DLD1 (cell line): ENCODE results near the gene KCNK15.

ENCODE experiments used
- in situ Hi-C: cut with HindIII; loops from 2 replicates; pipeline ENCODE4 v1.10.0; 2017; ENCODE audit warnings: low sequenced_read_pairs

KCNK15 gene

DNA sequence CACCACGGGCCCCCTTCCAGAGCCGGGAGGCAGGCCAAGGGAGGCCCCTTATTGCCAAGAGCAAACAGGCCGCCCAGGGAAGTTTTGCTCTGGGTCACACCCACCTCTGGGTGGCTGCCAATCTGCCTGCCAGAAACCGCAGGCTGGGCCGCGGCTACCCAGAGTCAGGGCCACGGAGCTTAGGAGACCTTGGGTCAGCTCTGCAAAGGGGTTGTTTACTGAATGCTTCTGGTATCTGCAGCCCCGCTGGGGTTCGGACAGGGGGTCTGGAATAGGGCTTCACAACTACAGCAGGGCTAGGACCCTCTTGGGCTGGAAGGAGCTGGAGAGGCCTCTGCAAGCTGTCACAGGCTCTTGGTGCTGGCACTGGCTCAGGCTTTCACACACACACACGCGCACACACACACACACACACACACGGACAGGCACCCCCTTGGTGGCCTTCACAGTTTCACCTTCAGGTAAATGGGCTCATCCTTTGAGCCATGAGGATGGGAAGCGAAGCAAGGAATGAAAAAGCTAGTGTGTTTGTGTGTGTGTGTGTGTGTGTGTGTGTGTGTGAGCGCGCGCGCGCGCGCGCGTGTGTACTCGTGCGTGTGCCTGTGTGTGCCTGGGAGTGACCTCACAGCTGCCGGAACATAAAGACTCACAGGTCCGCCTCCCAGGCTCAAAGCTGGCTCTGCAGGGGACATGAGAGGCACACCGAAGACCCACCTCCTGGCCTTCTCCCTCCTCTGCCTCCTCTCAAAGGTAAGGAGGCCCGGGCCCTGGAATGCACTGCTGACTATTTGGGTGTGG, 30.8 kb upstream of the KCNK15 start, which contains the start of gene CCN5:
CCN5 (plus strand) TSS at position 669 of the 798 bp plus-strand sequence; CDS start at position 691, 22 bp downstream.
- in situ Hi-C loops: no loop called here

DNA sequence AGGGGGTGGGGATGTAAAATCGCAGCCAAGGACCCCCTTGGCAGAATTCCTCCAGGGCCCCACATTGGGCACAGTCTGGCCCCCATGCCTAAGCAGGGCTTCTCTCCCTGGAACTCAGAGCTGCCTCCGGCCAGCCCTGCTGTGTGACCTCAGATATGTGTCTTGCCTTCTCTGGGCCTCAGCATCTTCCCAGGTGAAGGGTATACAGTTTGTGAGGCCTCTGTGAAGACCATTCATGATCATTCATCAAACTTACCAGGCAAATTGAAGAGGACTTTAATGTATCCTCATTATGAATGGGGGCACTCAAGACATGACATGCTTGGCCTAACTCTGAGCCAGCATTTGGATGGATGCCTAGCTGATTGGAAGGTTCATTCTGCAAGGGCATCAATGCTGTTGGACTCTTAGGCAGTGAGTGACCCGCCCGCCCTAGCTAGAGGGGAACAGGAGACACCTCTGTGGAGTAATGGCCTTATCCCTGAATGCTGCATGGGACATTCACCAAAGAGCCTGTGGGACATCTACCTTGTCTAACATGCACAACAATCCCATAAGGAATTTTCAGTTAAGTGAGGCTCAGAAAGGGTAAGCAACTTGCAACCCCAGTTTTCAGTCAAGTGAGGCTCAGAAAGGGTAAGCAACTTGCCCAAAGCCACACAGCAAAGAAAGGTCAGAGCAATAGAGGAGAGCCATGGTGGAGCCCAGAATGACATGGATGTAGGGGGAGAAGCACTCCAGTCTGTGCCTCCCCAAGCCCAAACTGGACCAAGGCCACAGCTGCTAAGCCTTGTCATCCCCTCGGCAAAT, 30.0 kb upstream of the KCNK15 start:
- in situ Hi-C loops: no loop called here

DNA sequence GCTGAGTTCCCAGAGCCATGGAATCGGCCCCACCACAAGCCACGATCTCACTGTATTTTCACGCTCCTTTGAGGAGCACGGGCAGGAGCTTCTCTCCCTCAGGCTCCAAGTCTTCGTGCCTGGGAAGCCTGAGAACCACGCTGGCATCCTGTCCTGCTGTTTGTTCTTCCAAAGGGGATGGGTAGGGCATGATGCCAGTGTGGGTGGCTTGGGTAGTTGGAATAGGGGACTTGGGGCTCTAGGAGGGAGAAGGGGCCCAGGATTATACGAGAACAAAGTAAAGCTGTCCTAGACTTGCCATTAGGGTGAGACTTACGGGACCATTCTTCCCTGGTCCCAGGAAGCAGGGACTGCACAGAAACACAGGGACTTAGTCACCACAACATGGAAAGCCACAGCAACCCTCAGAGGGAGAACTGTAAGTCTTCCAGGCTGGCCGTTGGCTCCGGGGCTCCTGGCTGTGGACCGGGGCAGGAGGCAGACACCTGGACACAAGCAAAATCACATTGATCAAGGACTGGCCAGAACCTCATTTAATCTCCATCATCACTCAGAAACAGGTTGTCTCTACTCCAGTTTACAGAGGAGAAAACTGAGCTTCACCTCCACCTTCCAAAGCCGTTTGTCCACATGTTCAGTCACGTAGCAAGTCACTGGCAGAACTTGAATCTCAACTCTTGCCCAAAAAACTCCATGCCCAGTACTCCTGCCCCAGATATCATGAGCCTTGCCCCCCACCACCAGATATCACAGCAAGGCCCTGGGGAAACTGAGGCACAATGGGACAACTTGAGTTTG, 29.2 kb upstream of the KCNK15 start:
- in situ Hi-C loops: no loop called here

DNA sequence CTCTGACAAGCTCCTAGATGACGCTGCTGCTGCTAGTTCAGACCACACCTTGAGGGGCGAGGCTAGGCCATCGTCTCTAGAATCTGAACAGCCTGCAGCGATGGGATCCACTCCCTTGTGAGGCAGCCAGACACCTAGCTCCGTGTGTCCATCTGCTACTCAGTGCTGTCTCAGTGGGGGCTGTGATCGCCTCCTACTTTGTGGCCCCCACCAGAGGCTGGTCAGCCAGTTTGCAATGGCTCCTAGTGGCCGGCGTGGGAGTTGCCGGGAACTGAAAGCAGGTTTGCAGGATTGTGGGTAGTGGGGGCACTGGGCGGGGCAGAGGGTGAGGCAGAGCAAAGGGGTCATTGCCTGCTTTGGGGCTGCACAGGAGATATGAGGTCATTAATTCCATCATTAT, 27.7 kb upstream of the KCNK15 start:
- in situ Hi-C loops: no loop called here

DNA sequence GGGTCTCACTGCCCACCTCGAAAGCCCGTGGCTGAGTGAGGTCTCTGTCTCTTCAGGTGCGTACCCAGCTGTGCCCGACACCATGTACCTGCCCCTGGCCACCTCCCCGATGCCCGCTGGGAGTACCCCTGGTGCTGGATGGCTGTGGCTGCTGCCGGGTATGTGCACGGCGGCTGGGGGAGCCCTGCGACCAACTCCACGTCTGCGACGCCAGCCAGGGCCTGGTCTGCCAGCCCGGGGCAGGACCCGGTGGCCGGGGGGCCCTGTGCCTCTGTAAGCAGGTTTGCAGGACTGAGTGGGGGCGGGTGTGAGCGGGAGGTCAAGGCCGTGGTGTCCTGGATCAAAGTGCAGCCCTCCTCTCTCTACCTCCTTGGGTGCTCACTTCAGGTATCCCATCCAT, 25.8 kb upstream of the KCNK15 start:
- in situ Hi-C loops: no loop called here

DNA sequence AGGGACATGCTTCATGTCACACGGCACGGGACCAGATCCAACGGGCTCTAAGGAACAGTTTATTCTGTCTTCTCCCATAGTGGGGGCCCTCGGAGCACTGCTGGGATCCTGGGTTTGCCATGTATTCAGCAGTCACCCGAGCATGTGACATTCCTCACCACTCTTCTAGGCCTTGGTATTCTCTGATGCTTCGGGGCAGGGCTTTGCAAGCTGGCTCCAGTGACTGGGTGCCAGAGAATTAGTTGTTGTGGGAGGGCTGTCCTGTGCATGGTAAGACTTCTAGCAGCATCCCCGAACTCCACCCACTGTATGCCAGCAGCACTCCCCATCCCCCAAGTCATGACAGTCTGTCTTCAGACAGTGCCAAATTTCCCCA, 25.1 kb upstream of the KCNK15 start:
- in situ Hi-C loops: no loop called here

DNA sequence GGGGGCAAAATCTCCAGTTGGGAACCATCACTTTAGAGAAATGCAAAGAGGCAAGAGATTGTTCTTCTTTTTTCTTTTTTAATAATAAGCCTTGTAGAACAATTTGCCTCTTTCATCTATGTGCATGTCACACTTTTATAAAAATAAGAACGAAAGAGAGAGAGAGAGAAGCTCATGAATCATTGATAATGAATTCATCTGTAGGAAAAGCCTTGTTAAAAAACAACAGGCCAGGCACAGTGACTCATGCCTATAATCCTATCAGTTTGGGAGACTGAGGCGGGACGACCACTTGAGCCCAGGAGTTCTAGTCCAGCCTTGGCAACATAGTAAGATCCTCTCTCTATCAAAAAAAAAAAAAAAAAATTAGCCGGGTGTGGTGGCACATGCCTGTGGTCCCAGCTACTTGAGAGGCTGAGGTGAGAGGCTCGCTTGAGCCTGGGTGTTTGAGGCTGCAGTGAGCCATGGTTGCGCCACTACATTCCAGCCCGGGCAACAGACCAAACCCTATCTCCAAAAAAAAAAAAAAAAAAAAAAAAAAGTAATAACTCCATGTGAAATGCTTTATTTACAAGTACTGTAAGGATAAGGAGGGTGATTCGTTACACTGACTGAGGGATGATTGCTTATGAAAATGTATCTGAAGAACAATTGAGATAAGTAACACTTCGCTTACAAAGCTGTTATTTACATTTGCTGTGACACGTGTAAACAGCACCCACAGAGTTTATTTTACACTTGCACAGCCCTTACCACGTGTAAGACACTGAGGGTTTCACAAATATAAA, 24.5 kb upstream of the KCNK15 start:
- in situ Hi-C loops: no loop called here

DNA sequence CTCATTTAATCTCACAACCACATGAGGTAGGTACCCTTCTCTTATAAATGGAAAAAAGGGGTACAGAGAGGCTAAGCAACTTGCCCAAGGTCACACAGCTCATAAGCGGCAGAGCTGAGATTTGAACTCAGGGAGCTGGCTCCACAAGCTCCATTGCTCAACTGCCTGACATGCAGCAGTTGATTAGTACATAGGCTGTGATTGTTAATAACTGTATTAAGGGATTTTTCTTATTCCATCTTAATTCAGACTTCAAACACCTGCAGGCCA, 23.9 kb upstream of the KCNK15 start:
- in situ Hi-C loops: no loop called here

DNA sequence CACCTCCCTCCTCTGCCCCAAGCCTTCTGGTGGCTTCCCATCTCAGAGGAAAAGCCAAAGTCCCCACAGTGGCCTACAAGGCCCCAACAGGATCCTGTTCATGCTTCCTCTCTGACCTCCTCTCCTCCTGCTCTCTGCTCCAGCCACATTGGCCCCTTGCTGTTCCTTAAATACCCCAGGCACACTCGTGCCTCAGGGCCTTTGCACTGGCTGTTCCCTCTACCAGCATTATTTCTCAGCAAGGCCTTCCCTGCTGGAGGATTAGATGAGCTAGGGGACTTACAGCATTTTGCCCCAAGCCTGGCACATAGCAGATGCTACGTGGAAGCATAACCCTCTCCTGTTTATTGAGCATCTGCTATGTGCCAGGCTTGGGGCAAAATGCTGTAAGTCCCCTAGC, 22.7 kb upstream of the KCNK15 start:
- in situ Hi-C loops: no loop called here

DNA sequence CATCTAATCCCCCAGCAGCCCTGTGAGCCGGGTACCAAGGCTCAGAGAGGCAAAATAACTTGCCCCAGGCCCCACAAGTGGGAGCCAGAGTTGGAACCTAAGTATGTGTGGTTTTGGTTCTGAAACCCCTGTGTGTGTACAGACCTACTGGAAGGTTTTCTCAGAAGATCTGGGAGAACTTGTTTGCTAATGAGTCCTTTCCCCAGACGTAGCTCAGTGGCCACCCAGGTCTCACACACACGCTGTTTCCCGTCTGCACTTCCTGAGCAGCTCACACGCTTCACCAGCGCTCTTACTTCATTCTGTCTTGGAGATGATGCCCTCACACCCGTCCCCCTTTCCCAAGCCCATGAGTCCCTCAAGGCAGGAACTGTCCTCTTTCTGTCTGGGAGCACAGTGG, 22.3 kb upstream of the KCNK15 start:
- in situ Hi-C loops: no loop called here

DNA sequence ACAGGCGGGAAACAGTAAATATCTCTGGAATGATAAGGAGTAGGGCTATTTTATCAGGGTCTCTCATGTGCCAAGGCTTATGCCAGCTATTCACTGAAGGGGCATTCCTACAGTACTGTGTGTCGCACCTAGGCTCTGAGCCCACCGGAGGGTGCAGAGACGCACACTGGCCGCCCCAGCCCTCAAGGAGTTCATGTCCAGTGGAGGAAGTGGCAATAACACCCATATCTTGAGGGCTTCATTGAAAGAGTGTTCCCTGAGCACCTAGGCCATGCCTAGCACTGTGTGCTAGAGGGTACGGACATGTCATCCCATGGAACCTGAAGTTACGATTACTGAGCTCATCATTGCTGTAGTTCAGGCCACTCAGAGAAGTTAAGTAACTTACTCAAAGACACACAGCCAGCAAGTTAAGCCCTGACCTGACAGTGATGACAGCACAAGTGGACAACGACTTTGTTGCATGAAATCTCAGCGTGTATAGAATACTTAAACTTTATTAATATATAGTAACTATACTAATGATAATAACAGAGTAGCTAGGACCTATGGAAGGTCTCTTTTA, 21.8 kb upstream of the KCNK15 start:
- in situ Hi-C loops: no loop called here

DNA sequence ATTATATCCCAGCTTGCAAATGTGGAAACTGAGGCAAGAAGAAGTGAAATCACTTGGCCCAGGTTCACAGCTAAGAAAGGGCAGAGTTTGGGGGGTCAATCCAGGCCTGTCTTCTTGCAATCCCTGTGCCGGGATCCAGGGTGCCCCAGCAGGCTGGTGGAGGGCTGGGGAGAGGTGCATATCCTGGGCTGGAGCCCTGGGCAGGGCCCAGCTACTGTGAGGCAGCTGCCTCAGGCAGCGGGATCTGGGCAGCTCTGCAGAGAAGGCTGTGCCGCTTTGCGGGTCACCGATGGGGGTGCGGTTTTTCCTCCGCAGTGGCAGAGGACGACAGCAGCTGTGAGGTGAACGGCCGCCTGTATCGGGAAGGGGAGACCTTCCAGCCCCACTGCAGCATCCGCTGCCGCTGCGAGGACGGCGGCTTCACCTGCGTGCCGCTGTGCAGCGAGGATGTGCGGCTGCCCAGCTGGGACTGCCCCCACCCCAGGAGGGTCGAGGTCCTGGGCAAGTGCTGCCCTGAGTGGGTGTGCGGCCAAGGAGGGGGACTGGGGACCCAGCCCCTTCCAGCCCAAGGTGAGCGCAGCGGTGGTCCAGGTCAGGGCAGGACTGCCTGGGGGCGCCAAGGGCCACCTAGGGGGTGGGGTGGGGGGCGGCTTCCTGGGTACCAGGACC, 21.1 kb upstream of the KCNK15 start:
- in situ Hi-C loops: no loop called here

DNA sequence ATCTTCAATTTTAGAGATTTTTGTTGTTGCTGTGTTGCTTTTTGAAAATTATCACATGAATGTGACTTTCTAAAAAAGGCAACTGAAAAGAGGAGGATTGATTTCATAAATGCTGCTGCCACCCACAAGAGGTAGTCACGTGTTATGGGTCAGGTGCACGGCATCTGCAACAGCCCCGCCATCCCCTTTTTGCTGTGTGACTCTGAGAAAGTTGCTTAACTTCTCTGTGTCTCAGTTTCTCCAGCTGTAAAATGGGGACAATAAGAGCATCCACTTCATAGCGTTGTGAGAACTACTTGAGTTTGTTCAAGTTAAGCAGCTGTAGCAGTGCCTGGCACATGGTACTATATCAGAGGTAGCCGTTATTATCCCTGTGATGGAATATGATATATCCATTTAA, 19.8 kb upstream of the KCNK15 start:
- in situ Hi-C loops: no loop called here

DNA sequence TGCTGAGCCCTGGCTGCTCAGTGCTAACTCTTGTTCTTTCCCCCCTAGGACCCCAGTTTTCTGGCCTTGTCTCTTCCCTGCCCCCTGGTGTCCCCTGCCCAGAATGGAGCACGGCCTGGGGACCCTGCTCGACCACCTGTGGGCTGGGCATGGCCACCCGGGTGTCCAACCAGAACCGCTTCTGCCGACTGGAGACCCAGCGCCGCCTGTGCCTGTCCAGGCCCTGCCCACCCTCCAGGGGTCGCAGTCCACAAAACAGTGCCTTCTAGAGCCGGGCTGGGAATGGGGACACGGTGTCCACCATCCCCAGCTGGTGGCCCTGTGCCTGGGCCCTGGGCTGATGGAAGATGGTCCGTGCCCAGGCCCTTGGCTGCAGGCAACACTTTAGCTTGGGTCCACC, 18.6 kb upstream of the KCNK15 start:
- in situ Hi-C loops: no loop called here

DNA sequence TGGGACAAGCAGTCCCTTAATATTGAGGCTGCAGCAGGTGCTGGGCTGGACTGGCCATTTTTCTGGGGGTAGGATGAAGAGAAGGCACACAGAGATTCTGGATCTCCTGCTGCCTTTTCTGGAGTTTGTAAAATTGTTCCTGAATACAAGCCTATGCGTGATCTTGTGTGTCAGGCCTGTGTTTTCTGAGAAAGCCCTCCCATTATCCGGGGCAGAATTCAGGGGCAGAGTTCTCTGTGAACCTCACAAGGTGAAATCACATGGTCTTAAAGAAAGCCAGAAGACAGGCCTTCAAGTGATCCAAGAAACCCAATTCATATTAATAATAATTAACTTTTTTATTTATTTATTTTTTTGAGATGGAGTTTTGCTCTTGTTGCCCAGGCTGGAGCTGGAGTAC, 18.0 kb upstream of the KCNK15 start:
- in situ Hi-C loops: no loop called here

DNA sequence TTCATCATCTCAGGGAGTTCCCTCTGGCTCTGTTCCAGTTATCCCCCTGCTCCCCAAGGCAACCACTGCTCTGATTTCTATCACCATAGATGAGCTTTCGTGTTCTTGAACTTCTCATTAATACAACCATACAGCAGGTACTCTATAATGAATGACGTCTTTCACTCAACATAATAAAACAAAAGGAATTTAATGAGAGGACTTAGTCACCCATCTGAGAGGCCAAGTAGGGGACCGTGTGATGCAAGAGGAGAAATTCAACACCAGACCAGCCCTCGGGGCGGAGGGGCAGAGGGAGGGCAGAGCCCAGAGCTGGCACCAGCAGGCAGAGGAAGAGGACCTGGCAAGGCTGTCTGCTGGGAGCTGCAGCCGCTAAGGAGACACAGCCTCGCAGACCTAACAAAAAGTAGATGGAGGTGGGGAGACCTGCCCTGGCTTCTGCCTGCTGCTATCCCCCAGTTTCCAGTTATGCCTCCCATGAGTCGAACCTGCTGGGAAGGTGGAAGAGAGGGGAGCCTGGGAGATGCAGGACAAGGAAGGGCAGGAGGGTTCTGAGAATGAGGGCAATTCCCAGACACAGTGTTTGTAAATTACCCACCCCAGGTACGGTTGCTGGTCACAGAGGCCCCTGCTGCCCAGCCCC, 16.7 kb upstream of the KCNK15 start:
- in situ Hi-C loops: no loop called here

DNA sequence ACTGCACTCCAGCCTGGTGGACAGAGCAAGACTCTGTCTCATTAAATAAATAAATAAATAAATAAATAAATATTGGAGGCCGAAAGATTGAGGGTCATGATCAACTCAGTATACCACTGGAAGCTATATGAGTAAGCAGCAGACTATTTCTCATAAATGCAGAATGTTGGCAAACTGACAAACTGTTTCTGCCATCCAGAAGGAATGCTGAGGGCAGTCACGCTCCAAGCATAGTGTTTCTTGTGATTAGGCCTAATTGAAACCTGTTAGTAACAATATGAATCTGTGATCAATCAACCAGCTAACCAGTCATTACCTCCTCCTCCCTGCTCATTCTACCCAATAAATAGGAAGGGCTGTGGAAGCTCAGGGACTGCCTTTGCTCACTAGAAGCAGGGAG, 15.2 kb upstream of the KCNK15 start:
- in situ Hi-C loops: loop anchor here (5.0 kb wide), 1 partner anchor 48 kb away; no protein-coding TSS in a partner anchor

DNA sequence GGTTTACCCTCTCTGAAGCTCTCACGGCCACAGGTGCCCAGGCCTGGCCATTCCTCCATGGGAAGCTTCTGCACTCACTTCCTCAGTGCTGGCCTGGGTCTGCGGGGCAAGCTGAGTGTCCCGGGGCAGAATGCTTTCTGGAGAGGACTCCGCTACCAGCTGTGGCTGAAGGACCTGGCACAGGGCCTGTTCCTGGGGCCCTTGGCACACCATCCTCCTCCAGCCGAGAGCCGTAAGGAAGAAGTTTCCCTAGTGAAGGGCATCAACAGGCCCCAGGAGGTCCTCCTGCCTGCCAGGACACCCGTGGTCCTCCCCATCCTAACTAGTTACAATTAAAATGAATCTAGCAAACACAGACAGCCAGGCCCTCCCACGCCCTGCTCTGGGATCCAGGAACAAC, 14.0 kb upstream of the KCNK15 start:
- in situ Hi-C loops: loop anchor here (5.0 kb wide), 1 partner anchor 49 kb away; no protein-coding TSS in a partner anchor

DNA sequence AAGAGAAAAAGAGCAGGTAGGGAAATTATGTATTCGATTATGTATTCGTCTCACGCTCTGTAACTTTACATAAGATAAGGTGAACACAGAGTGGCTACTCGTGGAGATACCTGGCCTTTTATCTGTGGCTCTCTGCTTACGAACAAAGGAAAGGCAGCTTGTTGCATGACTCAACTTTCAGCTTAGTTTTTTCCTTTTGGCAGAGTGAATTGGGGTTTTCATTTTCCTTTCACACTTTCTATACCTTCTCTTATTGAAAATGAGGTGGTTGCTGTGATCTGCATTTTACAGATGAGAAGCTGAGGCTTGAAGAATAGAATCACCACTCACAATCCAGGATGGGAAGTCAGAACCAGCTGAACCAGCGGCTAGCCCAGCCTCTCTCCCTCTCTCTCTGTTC, 13.3 kb upstream of the KCNK15 start:
- in situ Hi-C loops: loop anchor here (5.0 kb wide), 1 partner anchor 50 kb away; no protein-coding TSS in a partner anchor
